ENCODE results near the gene RET. TPM values are rescaled to one million over a fixed set of nuclear protein-coding genes. Genes with fewer than 3 reads are reported as not detected.

The RET gene
- total RNA-seq, 1 donor from 2014 or later: 1.2 TPM

DNA sequence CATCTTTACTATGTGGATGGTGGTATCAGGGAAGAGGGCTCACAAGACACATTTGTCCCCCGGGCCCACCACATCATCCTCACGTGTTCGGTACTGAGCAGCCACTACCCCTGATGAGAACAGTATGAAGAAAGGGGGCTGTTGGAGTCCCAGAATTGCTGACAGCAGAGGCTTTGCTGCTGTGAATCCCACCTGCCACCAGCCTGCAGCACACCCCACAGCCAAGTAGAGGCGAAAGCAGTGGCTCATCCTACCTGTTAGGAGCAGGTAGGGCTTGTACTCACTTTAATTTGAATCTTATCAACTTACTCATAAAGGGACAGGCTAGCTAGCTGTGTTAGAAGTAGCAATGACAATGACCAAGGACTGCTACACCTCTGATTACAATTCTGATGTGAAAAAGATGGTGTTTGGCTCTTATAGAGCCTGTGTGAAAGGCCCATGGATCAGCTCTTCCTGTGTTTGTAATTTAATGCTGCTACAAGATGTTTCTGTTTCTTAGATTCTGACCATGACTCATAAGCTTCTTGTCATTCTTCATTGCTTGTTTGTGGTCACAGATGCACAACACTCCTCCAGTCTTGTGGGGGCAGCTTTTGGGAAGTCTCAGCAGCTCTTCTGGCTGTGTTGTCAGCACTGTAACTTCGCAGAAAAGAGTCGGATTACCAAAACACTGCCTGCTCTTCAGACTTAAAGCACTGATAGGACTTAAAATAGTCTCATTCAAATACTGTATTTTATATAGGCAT, 52.3 kb downstream of the RET start:
- TF ChIP-seq, protein P1, sequence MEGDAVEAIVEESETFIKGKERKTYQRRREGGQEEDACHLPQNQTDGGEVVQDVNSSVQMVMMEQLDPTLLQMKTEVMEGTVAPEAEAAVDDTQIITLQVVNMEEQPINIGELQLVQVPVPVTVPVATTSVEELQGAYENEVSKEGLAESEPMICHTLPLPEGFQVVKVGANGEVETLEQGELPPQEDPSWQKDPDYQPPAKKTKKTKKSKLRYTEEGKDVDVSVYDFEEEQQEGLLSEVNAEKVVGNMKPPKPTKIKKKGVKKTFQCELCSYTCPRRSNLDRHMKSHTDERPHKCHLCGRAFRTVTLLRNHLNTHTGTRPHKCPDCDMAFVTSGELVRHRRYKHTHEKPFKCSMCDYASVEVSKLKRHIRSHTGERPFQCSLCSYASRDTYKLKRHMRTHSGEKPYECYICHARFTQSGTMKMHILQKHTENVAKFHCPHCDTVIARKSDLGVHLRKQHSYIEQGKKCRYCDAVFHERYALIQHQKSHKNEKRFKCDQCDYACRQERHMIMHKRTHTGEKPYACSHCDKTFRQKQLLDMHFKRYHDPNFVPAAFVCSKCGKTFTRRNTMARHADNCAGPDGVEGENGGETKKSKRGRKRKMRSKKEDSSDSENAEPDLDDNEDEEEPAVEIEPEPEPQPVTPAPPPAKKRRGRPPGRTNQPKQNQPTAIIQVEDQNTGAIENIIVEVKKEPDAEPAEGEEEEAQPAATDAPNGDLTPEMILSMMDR (conservative IDR thresholded peaks at IDR 0.05; ENCODE audit: low read depth, low read length): no peak
- DNase-seq (ENCODE audit: low read depth): peak; percentile 56
- no peak overlapping the region for H3K4me3 ChIP-seq (ENCODE audit: low read depth, low read length)

DNA sequence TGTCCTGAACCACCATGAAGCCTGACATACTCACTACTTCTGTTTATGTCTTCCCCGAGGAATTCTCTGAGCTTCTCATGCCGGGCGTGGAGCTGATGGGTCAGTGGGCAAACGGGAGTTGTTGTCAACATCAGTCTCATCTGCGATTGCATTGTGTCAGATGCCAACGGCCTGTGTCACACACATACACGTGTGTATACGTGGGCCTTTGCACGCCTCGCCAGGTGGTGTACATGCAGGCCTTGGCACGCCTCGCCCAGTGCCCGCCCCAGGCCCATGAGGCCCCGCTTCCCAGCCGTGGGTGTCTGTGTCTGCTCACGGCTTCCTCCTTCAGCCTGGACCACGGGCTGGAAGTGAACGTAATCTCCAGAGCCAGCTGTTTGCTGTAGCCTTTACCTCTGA, 53.9 kb downstream of the RET start:
- no peak for DNase-seq (ENCODE audit: low read depth)
- H3K4me3 ChIP-seq (ENCODE audit: low read depth, low read length): no peak overlapping the region
- TF ChIP-seq, protein P1 (conservative IDR thresholded peaks at IDR 0.05; ENCODE audit: low read depth, low read length): no peak

DNA sequence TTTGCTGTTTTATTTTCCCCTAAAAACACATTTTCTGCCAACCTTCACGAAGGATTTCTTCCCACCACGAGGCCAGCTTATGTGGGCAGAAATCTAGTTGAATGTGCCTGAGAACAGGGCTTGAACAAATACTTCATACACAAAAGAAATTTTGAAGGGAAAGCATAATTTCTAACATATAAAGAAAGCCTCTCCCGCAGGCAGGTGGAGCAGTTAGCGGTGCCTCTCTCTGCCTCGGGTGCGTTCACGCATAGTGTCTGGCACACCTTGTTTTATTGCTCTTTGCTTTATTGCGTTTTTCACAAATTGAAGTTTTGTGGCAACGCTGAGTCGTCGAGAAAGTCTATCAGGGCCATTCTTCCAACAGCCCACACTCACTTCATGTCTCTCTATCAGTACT, 54.4 kb downstream of the RET start:
- DNase-seq (ENCODE audit: low read depth): no peak
- TF ChIP-seq, protein P1 (conservative IDR thresholded peaks at IDR 0.05; ENCODE audit: low read depth, low read length): no peak

DNA sequence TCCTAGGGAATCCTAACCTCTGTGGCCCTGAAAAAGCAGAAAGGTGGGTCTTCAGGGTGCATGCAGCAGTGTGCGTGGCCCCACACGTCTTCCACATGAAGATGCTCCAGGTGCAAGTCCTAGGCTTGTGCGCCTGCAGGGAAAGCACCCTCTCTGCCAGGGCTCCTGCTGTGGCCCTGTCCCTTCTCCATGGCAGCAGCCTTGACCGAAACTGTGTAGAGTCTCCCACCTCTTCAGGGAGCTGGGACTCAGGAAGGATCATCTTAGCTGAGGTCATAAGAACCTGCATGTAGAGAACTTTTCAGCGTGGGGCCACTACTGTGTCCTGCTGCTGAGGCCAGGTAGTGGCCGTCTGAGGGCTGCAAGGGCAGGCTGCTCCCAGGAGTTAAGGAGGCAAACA, 55.0 kb downstream of the RET start:
- no peak for DNase-seq (ENCODE audit: low read depth)
- TF ChIP-seq, protein P1 (conservative IDR thresholded peaks at IDR 0.05; ENCODE audit: low read depth, low read length): no peak
- no peak overlapping the region for H3K4me3 ChIP-seq (ENCODE audit: low read depth, low read length)

More for the DNA sequence above, 54.4 kb downstream of the RET start:
- no peak overlapping the region for H3K4me3 ChIP-seq (ENCODE audit: low read depth, low read length)

DNA sequence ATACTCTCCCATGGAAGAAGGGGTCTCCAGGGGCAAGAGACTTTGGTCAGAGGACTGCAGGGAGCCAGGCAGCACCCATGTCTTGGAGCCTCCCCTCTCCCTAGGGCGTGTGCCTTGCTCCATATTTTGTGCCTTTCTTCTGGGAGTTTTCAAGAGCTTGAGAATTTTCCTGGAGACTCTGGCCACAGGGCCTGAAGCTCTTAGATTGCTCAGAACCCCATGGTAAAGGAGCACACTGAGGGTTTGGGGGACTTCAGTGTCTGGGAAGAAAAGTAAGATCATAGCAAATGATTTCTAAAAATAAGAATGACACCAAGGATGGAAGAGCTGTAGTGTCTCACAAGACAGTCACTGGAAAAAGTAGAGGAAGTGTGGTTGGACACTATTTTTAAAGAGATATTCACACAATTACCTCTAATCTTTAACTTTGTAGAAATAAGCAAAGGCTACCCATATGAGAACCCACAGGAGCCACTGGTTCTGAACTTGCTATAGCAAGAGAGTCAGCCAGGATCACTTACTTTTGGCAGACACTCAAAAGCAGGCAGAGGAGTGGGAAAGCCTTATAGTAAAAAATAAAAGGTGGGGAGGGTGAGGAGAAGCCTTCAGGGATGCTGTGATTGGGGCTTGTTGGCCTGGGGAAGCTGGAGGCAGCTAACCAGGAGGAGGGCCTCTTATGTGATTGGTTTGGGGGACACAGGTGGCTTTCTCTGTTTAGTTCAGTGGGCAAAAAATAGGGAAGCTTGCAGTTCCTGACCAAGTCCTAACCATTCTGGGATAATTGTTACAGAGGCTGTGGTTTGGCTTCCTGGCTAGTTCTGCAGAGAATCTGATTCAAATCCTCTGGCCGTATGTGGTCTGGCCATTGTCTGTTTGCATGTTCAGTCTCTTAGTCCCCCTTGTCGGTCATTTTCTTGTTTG, 56.3 kb downstream of the RET start:
- H3K4me3 ChIP-seq (ENCODE audit: low read depth, low read length): no peak overlapping the region
- TF ChIP-seq, protein P1 (conservative IDR thresholded peaks at IDR 0.05; ENCODE audit: low read depth, low read length): no peak
- DNase-seq (ENCODE audit: low read depth): no peak

DNA sequence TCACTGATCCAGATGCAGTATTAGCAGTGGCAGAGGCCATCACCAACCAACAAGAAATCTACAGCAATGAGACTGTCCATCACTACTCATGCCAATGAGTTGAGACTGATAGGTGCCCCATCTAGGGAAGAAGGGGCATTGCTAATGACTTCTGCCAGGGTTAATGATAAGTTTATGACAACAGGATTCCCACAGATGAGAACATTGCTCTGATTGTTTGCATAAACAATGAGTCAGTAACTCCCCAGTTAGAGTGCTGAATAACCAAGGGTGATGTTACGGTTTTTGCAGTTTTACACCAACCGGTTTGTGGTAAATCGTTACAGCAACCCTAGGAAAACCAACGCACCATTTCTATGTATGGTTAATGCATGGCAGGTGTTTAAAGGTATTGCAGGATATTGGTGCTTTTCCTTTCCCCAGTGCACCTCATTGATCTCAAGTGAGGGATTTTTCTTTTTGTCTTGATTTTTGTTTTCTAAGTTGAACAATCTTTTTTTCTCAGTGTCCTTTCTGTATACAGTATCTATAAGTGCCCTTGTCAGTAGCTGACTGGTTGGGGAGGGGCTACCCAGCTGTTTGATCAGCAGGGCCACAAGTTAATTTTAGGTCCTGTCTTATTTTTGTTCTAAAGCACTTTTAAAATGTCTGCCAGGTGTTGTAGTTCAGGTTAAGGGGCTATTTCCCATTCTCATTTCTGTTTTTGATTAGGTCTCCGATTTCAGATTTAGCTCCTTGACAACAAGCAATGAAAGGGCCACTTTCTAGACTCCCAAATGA, 57.4 kb downstream of the RET start:
- no peak for DNase-seq (ENCODE audit: low read depth)
- TF ChIP-seq, protein P1 (conservative IDR thresholded peaks at IDR 0.05; ENCODE audit: low read depth, low read length): no peak
- H3K4me3 ChIP-seq (ENCODE audit: low read depth, low read length): no peak overlapping the region

Measured in epithelial cell of proximal tubule (primary cell).